ENCODE data around the gene DOCK1.

The DOCK1 gene

DNA sequence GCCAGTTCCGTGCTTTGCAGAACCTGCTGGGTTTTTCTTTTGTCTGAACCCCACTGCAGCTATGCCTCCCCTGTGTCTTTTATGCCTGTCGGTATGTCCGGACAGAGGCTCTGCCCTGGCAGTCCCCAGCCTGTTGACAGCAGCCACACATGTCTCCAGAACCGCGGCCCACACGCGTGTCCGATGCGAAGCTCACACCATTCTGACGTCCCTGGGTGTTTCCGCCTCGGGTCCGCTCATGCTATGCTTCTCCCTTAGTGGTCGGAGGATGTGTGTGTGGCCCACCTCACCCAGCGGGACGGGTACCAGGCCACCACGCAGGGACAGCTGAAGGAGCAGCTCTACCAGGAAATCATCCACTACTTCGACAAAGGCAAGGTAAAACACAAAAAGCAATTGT is 479.3 kb downstream of the DOCK1 start:
- no peak overlapping the region for H3K9ac ChIP-seq (ENCODE audit: low read depth, low read length)
- no peak overlapping the region for H3K4me3 ChIP-seq (ENCODE audit: low read length)
- WGBS, result 92% methylated on average over 18 of the region's 18 CpGs
- no peak overlapping the region for H3K27ac ChIP-seq (ENCODE audit: low read depth, low read length)
- H3K27me3 ChIP-seq (ENCODE audit: insufficient read depth, low read length), result no peaks in the 10 kb centered on the region
- H3K9me3 ChIP-seq (ENCODE audit: insufficient read depth, low read depth, low read length), result no peaks in the 10 kb centered on the region
- H3K36me3 ChIP-seq (ENCODE audit: insufficient read depth, low read length), result peaks cover 10% of the 10 kb centered on the region; the same call in 1 of the 2 replicates
- no peaks in the 10 kb centered on the region for H3K4me1 ChIP-seq (ENCODE audit: insufficient read depth, low read length)

DNA sequence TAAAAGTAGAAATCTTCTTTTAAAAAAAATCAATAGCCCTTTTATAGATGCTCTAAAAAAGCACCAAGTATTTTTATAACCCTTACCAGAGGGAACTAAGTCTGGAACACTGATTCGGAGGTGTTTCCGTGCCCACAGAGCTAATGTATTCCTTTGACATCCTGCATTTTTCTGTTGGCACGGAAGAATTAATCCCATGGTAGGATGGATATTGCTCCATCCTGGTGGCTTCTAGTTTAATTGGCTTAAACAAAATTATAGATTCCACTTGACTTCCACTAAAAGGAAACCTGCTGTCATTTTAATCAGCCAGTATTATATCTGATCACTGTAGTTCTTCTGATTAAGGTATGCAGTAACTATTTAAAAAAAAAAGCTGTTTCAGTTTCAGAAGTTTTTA is 479.8 kb downstream of the DOCK1 start:
- Histone ChIP-seq H3K36me3 (ENCODE audit: insufficient read depth, low read length) (peaks cover 10% of the 10 kb centered on the region; the same call in 1 of the 2 replicates), H3K4me1 (ENCODE audit: insufficient read depth, low read length) (no peaks in the 10 kb centered on the region), H3K27ac (ENCODE audit: low read depth, low read length) (no peak overlapping the region), H3K4me3 (ENCODE audit: low read length) (no peak overlapping the region), H3K9me3 (ENCODE audit: insufficient read depth, low read depth, low read length) (no peaks in the 10 kb centered on the region), H3K27me3 (ENCODE audit: insufficient read depth, low read length) (no peaks in the 10 kb centered on the region), H3K9ac (ENCODE audit: low read depth, low read length) (no peak overlapping the region)
- 96% methylated on average over 3 of the region's 3 CpGs for WGBS

DNA sequence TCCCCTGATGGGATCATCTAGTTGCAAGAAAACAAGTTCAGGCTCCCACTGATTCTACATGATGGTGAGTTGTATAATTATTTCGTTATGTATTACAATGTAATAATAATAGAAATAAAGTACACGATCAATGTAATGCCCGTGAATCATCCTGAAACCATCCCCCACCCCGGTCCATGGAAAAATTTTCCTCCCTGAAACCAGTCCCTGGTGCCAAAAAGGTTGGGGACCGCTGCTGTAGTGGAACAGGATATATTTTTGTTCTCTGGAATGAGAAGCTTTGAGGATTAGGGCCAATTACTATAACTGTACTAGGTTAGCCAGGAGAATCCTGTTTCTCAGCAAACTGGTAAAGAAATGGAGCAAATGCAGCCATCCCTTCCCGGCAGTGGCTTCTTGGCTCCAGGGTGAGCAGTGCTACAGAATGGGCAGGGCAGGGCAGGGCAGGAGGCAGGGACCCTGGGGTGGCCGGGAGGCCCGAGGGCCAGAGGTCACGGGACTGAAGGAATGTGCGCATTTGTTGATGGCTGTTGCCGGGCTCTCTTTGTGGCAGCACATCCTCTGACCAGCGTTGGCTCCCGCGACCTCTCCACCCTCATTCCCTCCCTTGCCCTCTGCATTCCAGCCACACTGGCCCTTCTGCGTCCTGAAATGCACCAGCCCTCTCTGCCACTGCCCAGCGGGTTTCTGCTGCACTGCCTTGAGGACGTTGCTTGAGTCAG is 481.5 kb downstream of the DOCK1 start:
- no peak overlapping the region for H3K4me3 ChIP-seq (ENCODE audit: low read length)
- H3K27ac ChIP-seq (ENCODE audit: low read depth, low read length), result no peak overlapping the region
- no peaks in the 10 kb centered on the region for H3K4me1 ChIP-seq (ENCODE audit: insufficient read depth, low read length)
- no peak overlapping the region for H3K9ac ChIP-seq (ENCODE audit: low read depth, low read length)
- no peaks in the 10 kb centered on the region for H3K27me3 ChIP-seq (ENCODE audit: insufficient read depth, low read length)
- H3K36me3 ChIP-seq (ENCODE audit: insufficient read depth, low read length), result 0 out of 2 replicates have a peak, but pooled peaks cover 2% of the 10 kb centered on the region
- no peaks in the 10 kb centered on the region for H3K9me3 ChIP-seq (ENCODE audit: insufficient read depth, low read depth, low read length)
- 55% methylated on average over 13 of the region's 17 CpGs for WGBS

DNA sequence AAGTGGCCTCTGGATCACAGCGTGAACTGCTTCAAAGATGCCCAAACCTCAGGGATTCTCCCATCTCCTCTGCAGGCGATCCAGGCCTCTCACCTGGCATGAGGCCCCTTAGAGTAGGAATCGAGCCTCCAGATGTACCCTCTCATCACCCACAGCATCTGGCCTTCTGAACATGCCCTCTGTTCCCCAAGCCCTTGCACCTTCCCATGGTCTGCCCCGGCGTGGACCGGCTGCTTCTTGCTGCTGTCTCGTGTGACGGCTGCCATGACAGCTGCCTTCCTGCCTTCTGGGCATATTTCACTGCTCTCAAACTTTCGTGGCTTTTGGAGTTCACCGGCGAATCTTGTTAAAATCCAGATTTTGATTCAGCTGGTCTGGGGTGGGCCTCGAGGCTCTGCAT is 486.6 kb downstream of the DOCK1 start:
- Histone ChIP-seq H3K9ac (ENCODE audit: low read depth, low read length) (no peak overlapping the region), H3K27me3 (ENCODE audit: insufficient read depth, low read length) (no peaks in the 10 kb centered on the region), H3K4me1 (ENCODE audit: insufficient read depth, low read length) (no peaks in the 10 kb centered on the region), H3K27ac (ENCODE audit: low read depth, low read length) (no peak overlapping the region), H3K36me3 (ENCODE audit: insufficient read depth, low read length) (no peaks in the 10 kb centered on the region), H3K9me3 (ENCODE audit: insufficient read depth, low read depth, low read length) (no peaks in the 10 kb centered on the region), H3K4me3 (ENCODE audit: low read length) (no peak overlapping the region)
- WGBS, result 84% methylated on average over 12 of the region's 12 CpGs

DNA sequence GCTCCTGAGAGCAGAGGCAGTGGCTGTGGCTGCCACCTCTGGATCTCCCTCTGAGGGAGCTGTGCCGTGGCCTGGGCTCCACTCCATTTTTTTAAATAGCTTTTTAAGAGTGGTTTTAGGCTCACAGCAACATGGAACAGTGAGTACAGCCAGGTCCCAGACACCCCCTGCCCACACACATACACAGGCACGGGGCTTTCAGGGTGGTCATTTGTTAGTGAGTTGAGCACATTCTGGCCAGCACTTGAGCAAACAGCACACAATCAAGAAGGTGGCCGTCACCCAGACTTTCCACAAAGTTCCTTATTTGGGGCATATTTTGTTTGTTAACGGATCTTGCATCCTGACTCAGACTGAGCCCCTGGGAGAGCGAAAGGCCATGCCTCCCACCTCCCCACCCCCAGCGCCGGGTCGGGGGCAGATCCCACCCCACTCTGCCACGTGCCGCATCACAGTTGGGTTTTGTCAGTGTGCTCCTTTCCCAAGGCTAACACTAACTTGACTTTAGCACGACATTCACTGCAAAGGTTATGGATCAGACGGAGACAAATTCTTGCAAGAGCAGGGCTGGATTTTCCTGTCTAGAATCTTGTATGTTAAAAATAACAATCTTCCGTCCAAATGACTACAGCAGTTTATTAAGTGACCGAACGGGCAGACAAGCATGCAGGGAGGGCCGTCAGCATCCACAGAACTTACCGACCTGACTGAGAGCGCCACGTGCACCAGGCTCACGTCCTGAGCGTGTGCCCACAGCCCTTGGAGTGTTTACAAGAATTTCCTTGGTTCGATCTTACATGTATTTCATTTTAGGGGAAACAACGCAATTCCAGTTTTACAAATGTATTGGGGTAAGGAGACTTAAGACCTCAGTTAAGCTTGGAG is 487.4 kb downstream of the DOCK1 start:
- WGBS, result 93% methylated on average over 23 of the region's 23 CpGs
- H3K4me1 ChIP-seq (ENCODE audit: insufficient read depth, low read length), result no peaks in the 10 kb centered on the region

DNA sequence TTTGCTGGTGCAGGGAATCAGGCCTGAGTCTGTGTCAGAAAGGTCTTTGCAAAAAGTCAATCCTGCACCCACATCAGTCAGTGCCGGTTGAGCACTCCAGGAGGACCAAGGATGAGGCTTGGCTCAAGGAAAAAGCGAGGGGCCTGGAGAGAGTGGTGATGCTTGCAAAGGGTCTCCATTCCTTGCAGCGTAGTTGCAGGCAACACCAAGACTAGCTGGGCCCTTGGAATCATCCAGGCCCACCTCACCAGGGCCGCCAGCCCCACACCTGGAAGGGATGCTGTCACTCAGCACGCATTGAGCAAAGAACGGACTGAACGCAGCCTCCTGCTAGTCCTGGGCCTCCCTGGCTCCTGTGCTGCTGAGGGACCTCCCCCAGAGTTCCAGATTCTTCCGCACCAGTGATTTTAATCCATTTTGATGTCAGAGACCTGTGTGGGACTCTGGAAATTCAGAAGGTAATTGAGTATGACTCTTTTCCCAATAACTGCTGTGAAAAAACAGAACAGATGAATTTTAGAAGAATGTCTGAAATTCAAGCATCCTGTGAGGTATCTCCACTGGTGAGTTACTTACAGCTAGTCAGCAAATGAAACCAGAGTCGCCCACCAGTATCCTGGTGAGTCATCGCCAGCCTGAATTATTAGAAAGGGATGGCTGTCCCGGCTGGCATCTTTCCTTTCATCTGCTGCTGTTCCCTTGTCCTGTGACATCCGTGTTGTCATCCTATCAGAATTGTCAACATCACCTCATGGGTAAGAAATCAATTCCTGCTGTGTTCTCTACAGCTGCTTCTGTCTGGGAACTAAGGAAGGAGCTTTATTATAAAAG is 493.1 kb downstream of the DOCK1 start:
- Histone ChIP-seq H3K4me3 (ENCODE audit: low read length) (no peak overlapping the region), H3K4me1 (ENCODE audit: insufficient read depth, low read length) (peaks cover 16% of the 10 kb centered on the region), H3K36me3 (ENCODE audit: insufficient read depth, low read length) (no peaks in the 10 kb centered on the region), H3K27ac (ENCODE audit: low read depth, low read length) (no peak overlapping the region), H3K9me3 (ENCODE audit: insufficient read depth, low read depth, low read length) (no peaks in the 10 kb centered on the region), H3K9ac (ENCODE audit: low read depth, low read length) (no peak overlapping the region), H3K27me3 (ENCODE audit: insufficient read depth, low read length) (no peaks in the 10 kb centered on the region)
- 81% methylated on average over 12 of the region's 12 CpGs for WGBS

More for the DNA sequence above, 487.4 kb downstream of the DOCK1 start:
- H3K4me3 ChIP-seq (ENCODE audit: low read length), result no peak overlapping the region
- H3K9me3 ChIP-seq (ENCODE audit: insufficient read depth, low read depth, low read length), result no peaks in the 10 kb centered on the region
- H3K27ac ChIP-seq (ENCODE audit: low read depth, low read length), result no peak overlapping the region
- no peaks in the 10 kb centered on the region for H3K36me3 ChIP-seq (ENCODE audit: insufficient read depth, low read length)
- no peaks in the 10 kb centered on the region for H3K27me3 ChIP-seq (ENCODE audit: insufficient read depth, low read length)
- H3K9ac ChIP-seq (ENCODE audit: low read depth, low read length), result no peak overlapping the region

DNA sequence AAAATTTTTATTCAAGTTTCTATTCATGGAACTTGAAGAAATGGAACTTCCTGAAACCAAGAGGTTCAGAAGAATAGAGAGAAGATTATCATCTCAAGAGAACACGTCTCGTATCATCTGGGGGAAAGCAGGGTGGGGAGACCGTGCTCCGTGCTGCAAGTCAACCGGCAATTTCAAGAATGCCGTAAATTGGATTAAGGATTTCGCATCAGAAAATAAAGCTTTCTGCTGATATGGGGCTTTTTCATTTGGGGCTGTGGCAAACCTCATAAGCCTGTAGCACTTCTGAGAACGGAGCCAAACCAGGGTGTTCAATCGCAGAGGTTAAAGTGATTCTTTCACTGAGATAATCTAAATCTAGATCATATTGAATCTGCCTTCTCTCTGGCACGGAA is 493.7 kb downstream of the DOCK1 start:
- H3K36me3 ChIP-seq (ENCODE audit: insufficient read depth, low read length), result no peaks in the 10 kb centered on the region
- H3K9me3 ChIP-seq (ENCODE audit: insufficient read depth, low read depth, low read length), result no peaks in the 10 kb centered on the region
- WGBS, result 81% methylated on average over 10 of the region's 10 CpGs
- no peak overlapping the region for H3K9ac ChIP-seq (ENCODE audit: low read depth, low read length)
- H3K27me3 ChIP-seq (ENCODE audit: insufficient read depth, low read length), result no peaks in the 10 kb centered on the region
- H3K27ac ChIP-seq (ENCODE audit: low read depth, low read length), result no peak overlapping the region
- peaks cover 16% of the 10 kb centered on the region for H3K4me1 ChIP-seq (ENCODE audit: insufficient read depth, low read length)
- H3K4me3 ChIP-seq (ENCODE audit: low read length), result no peak overlapping the region

DNA sequence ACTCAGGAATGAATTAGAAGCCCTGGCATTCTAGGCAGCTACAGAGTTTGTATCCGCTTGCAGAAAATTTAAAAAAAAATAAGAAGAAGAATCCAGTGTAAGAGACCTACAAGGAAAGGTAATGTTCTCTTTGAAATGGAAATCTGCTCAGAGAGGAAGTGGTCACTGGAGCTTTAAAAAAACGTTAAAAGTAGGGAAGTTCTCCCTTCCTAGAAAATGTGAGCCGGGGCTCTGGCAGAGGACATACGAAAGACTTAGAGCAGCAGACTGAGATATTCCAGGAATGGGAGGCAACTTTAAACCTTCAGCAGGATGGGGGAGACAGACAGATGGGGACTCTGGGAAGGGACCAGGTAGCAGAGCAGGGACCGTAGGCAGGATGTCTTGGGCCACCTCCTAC is 494.4 kb downstream of the DOCK1 start:
- no peak overlapping the region for H3K27ac ChIP-seq (ENCODE audit: low read depth, low read length)
- whole genome bisulfite sequencing, result 65% methylated on average over 5 of the region's 5 CpGs

DNA sequence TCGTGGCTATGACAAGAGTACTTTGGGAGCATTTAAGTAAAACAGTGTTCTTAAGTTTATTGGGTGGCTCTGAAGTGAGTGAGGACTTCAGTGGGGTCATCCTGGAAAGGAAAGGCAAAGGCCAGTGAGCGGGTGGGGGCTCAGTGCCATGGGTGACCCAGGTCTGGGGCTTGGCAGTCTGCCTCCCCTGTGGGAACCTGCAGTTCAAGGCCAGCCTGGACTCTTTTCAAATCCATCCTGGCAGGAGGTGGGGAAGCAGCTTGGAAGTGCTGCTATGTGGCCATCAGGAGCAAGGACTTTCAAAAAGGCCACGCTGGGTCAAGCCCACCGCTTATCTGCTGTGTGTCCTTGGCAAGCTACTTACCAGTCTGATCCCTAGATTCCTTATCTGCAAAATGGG is 495.0 kb downstream of the DOCK1 start:
- Histone ChIP-seq H3K9me3 (ENCODE audit: insufficient read depth, low read depth, low read length) (no peaks in the 10 kb centered on the region), H3K4me3 (ENCODE audit: low read length) (no peak overlapping the region), H3K27me3 (ENCODE audit: insufficient read depth, low read length) (no peaks in the 10 kb centered on the region), H3K4me1 (ENCODE audit: insufficient read depth, low read length) (peaks cover 16% of the 10 kb centered on the region), H3K27ac (ENCODE audit: low read depth, low read length) (no peak overlapping the region), H3K9ac (ENCODE audit: low read depth, low read length) (no peak overlapping the region), H3K36me3 (ENCODE audit: insufficient read depth, low read length) (peaks cover under 1% of the 10 kb centered on the region; the same call in 1 of the 2 replicates)
- WGBS, result 93% methylated on average over 4 of the region's 4 CpGs

More for the DNA sequence above, 494.4 kb downstream of the DOCK1 start:
- Histone ChIP-seq H3K9ac (ENCODE audit: low read depth, low read length) (no peak overlapping the region), H3K4me3 (ENCODE audit: low read length) (no peak overlapping the region), H3K9me3 (ENCODE audit: insufficient read depth, low read depth, low read length) (no peaks in the 10 kb centered on the region), H3K4me1 (ENCODE audit: insufficient read depth, low read length) (peaks cover 16% of the 10 kb centered on the region), H3K27me3 (ENCODE audit: insufficient read depth, low read length) (no peaks in the 10 kb centered on the region), H3K36me3 (ENCODE audit: insufficient read depth, low read length) (no peaks in the 10 kb centered on the region)

DNA sequence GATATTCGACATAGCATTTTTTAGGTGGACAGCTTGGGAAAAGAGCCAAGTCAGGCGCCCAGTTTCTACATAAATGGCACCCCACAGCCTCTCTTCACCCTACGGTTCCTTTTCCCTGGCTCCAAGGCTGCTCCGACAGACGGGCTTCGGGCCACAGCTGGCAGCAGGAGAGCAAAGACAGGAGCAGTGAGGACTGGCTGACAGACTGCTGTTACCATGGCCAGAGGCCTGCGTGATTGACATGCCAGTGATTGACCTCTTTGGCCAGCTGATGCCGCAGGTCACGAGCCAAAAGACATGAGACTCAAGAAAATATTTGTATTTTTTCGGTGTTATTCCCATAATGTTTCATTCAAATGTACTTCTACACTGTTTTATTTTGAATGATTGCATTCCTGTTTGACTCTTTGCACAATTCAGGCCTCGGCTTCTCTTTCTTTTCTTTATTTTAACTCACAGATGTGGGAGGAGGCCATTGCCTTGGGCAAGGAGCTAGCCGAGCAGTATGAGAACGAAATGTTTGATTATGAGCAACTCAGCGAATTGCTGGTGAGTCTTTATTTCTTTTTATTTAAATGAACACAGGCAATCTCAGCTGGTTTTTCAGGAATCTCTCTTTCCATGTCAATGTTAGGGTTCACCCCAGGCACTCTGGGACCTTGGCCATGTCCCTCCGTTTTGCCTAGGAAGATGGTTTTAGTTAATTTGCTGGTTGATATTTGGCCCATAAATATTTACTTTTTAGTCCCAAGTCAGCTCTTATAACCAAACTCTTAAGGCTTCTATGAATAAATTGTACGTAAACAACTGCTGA is 497.6 kb downstream of the DOCK1 start:
- Histone ChIP-seq H3K9me3 (ENCODE audit: insufficient read depth, low read depth, low read length) (no peaks in the 10 kb centered on the region), H3K9ac (ENCODE audit: low read depth, low read length) (no peak overlapping the region), H3K4me1 (ENCODE audit: insufficient read depth, low read length) (peaks cover 16% of the 10 kb centered on the region), H3K27ac (ENCODE audit: low read depth, low read length) (no peak overlapping the region), H3K4me3 (ENCODE audit: low read length) (no peak overlapping the region), H3K36me3 (ENCODE audit: insufficient read depth, low read length) (peaks cover 4% of the 10 kb centered on the region; the same call in 1 of the 2 replicates), H3K27me3 (ENCODE audit: insufficient read depth, low read length) (no peaks in the 10 kb centered on the region)
- 96% methylated on average over 16 of the region's 16 CpGs for WGBS
